Lower lobe of right lung (tissue), 2 donors: ENCODE measurements around the gene CD8B. TPM values are rescaled to one million over a fixed set of nuclear protein-coding genes. Genes with fewer than 3 reads are reported as not detected.
"Not testable (repeated sequence)": the region's sequence is repeated elsewhere in the genome, so short reads cannot be mapped to it uniquely, and the experiment has no call there.

Experiments
- ATAC-seq, 2 donors: fragments of 200-7000 bp; cut with Tn5 transposase; one replicate each; pipeline ENCODE4 v1.9.1; 2020 to 2022; ENCODE audit warnings: mild to moderate bottlenecking in 2 of 2, moderate library complexity in 2 of 2
- DNase-seq: peaks from one replicate; pipeline ENCODE4 v3.0.0-alpha.2; 2020
- H3K27ac ChIP-seq: fragments of 200-600 bp; one replicate; pipeline ENCODE4 v1.8.0; 2022
- H3K27me3 ChIP-seq: fragments of 200-600 bp; one replicate; pipeline ENCODE4 v1.8.0; 2022; ENCODE audit warnings: low read depth
- H3K36me3 ChIP-seq: fragments of 200-600 bp; one replicate; pipeline ENCODE4 v1.8.0; 2022; ENCODE audit warnings: mild to moderate bottlenecking
- H3K4me1 ChIP-seq: fragments of 200-600 bp; one replicate; pipeline ENCODE4 v1.8.0; 2022
- H3K4me3 ChIP-seq: fragments of 200-600 bp; one replicate; pipeline ENCODE4 v1.8.0; 2022; ENCODE audit warnings: mild to moderate bottlenecking
- H3K9me3 ChIP-seq: fragments of 200-600 bp; one replicate; pipeline ENCODE4 v1.8.0; 2022
- intact Hi-C: fragments of 100-400 bp; cut with DNase I; formaldehyde crosslinking; loops from one replicate; pipeline ENCODE4 v1.11.0; 2022
- long read RNA-seq: library from polyadenylated mRNA; unstranded; transcript quantifications from one replicate; pipeline ENCODE4 v2.0.0, GENCODE V29; 2021
- total RNA-seq: library from RNA; stranded (reverse); fragmentation: NEBNext Ultra II Directional; extraction: Animal tissue kit (Norgen Biotek cat#: 25700); gene quantifications from one replicate; pipeline ENCODE4 v1.2.1, GENCODE V29; 2021
- donor health status: DM: no; HTN: yes; CAD: no; lungs with severe emphysema.

Gene CD8B
- total RNA-seq: 1.5 TPM
- long read RNA-seq, partial matches to known transcripts: 1 of 3 reads
- long read RNA-seq, other reads (novel, unspliced or antisense): 2 of 3 reads

- H3K27me3 ChIP-seq, H3K4me1 ChIP-seq, H3K4me3 ChIP-seq, DNase-seq, intact Hi-C loops, H3K9me3 ChIP-seq, H3K27ac ChIP-seq, H3K36me3 ChIP-seq: not testable (repeated sequence)
- peak in 1 of 2 donors; percentile 11 for ATAC-seq
Observed at GRCh38 chr2:86861628-86862379, at the start of gene CD8B. TSS of gene CD8B (minus strand) at chr2:86861886. CDS start at chr2:86861865, 21 bp downstream.

DNA sequence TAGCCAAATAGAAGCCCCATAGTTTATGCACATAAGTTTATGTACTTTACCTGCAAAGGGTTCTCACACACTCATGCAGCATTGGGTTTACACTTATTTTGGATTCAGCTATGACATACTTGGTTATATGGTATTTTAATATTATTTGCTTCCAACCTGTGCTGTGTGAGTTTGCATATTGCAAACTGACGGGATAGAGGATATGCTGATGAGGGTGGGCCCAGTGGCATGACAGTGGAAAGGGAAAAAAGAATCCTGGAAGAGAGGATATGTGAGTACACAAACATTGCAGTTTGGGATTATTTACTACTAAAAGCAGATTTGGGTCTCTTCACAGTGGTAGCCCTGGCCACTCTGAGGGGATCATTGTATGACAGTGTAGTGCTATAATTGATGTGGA lies 44.2 kb upstream of the CD8B start:
- H3K9me3 ChIP-seq, H3K4me1 ChIP-seq, intact Hi-C loops, DNase-seq, H3K27ac ChIP-seq, H3K27me3 ChIP-seq, H3K36me3 ChIP-seq, ATAC-seq, H3K4me3 ChIP-seq: not testable (repeated sequence)

DNA sequence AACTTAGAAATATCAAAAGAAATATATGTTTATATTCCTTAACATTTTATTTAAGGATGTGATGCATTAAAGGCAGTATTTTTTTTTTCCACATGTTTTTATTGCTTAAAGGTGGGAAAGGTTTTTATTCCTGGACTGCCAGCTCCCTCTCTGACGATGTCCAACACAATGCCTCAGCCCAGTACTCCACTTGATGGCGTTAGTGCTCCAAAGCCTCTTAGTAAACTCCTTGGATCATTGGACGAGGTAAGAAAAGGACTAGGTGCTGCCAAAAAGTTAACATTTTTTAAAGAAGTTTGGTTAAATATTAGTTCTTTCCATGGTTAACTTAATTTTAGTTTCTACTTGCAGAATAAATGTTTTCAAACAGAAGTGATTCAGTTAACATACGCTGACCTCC lies 39.0 kb upstream of the CD8B start:
- H3K4me3 ChIP-seq, H3K36me3 ChIP-seq, H3K27me3 ChIP-seq, H3K27ac ChIP-seq, intact Hi-C loops, H3K4me1 ChIP-seq, H3K9me3 ChIP-seq, DNase-seq: not testable (repeated sequence)
- ATAC-seq: peak in 1 of 2 donors; percentile 50

DNA sequence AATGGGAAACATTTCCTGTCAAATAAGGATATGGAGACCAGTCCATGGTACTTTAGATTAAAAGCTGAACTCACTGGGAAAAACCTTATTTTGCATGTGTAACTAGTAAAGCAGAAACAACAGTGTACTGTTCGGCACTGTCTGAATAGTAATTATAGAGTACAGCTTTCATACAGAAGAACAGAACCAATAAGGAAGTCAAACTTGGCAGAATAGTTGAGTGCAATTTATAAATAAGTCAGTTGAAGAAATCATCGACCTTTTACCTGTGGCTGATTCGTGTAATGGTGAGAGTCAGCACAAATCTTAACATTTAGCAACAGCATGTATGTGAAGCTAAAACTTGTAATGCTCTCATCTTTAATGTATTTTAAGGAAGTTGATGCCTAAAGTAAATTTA lies 24.3 kb upstream of the CD8B start:
- H3K27ac ChIP-seq, intact Hi-C loops, H3K4me3 ChIP-seq, ATAC-seq, H3K27me3 ChIP-seq, H3K9me3 ChIP-seq, H3K36me3 ChIP-seq, H3K4me1 ChIP-seq, DNase-seq: not testable (repeated sequence)

- H3K4me3 ChIP-seq, ATAC-seq, H3K27ac ChIP-seq, H3K36me3 ChIP-seq, intact Hi-C loops, H3K9me3 ChIP-seq, H3K27me3 ChIP-seq, DNase-seq, H3K4me1 ChIP-seq: not testable (repeated sequence)
Observed at GRCh38 chr2:86882865-86883264, 21.2 kb upstream of the CD8B start.

GRCh38 chr2:86882118-86882665 lies 20.5 kb upstream of the CD8B start:
- H3K36me3 ChIP-seq, H3K4me3 ChIP-seq, H3K9me3 ChIP-seq, DNase-seq, H3K4me1 ChIP-seq, H3K27me3 ChIP-seq, intact Hi-C loops, H3K27ac ChIP-seq: not testable (repeated sequence)
- peak; percentile 87 to 96 for ATAC-seq

DNA sequence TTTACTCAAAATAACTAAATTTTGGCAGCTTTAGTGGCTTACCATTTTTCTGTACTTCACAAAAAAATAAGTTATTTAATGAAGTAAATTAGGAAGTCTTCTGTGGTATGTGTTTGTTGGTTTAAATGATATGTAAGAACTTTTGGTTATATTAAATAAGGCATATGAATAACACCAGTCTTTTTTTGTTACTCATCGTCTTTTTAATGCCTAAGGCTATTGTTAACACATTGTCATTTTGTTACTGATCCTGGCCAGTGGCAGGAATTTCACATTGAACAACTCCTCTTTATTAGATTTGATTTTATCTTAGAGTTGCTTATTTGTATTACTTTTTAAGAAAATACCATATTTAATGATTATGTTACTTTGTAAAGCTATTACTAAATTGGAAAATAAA lies 17.3 kb upstream of the CD8B start:
- not testable (repeated sequence) for ATAC-seq, DNase-seq, H3K4me3 ChIP-seq

GRCh38 chr2:86870941-86871340 lies 9.3 kb upstream of the CD8B start:
- H3K4me1 ChIP-seq, DNase-seq, H3K27me3 ChIP-seq, H3K27ac ChIP-seq, H3K36me3 ChIP-seq, intact Hi-C loops, ATAC-seq, H3K9me3 ChIP-seq, H3K4me3 ChIP-seq: not testable (repeated sequence)

More for the DNA sequence above, 17.3 kb upstream of the CD8B start:
- H3K9me3 ChIP-seq, H3K36me3 ChIP-seq, intact Hi-C loops, H3K27ac ChIP-seq, H3K27me3 ChIP-seq, H3K4me1 ChIP-seq: not testable (repeated sequence)

DNA sequence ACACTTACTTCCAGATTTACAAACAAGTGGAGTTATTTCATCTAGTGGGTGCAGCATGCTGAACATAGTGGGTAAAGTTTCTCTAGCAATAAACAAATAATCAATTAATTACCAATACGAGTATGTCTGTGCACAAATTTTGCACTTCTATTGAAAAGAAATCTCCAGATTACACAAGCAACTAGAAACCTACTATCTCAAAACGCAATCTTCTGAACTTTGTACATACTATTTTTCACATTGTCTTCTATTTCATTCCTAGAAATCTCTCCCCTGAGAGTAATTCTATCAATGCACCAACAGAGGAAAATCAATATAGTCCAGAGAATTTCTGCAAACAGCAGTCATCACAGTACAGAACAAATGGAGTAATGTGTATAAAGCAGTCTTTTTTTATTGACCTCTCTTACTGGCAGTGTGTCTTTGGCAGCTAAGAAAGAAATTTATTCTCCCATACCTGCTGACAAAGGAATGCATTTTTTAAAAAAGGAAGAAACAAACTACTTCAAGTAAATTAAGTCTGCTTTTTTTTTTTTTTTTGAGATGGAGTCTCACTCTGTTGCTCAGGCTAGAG lies 7.3 kb upstream of the CD8B start:
- H3K4me3 ChIP-seq, H3K36me3 ChIP-seq, DNase-seq, H3K27ac ChIP-seq, intact Hi-C loops, H3K27me3 ChIP-seq, ATAC-seq, H3K9me3 ChIP-seq, H3K4me1 ChIP-seq: not testable (repeated sequence)

DNA sequence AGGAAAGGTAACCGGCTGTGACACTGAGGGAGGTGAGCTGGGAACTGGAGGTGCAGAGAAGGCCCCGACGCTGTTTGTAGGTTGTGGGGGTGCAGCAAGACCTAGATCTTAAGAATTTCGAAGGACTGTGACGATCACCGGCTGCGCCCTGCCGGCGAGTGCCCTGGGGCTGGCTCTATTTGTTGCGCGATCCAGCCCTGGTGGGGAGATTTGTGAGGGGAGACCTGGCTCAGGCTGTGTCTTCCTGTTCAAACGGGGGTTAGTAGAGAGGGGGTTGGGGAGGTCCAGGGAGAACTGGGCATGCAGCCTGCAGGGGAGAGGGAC lies 656 bp upstream of the CD8B start:
- H3K4me1 ChIP-seq, H3K4me3 ChIP-seq, H3K27me3 ChIP-seq, H3K27ac ChIP-seq, intact Hi-C loops, ATAC-seq, H3K36me3 ChIP-seq, H3K9me3 ChIP-seq, DNase-seq: not testable (repeated sequence)

GRCh38 chr2:86861175-86861574 lies 511 bp downstream of the CD8B start:
- H3K9me3 ChIP-seq, H3K4me1 ChIP-seq, ATAC-seq, H3K4me3 ChIP-seq, H3K27me3 ChIP-seq, intact Hi-C loops, DNase-seq, H3K27ac ChIP-seq, H3K36me3 ChIP-seq: not testable (repeated sequence)

DNA sequence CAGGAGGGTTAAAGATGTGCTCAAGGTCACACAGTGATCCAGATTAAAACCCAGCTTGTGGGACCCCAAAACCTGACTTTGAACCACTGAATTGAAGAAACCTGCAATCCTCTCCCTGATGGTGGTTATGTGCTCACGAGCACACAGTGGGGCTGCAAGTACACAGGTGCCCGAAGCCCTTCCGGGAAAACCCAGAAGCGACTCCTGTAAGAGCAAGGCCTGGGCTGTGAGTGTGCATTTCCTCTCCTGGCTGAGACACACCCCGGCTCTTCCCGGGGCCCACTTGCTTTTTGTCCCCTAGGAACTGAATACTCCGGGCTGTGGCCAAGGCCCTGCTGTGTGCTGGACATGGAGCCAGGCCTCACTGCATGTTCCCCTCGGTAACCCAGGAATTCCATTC lies 1.1 kb downstream of the CD8B start:
- H3K27me3 ChIP-seq, ATAC-seq, H3K4me3 ChIP-seq, H3K4me1 ChIP-seq, H3K36me3 ChIP-seq, H3K27ac ChIP-seq, DNase-seq, intact Hi-C loops, H3K9me3 ChIP-seq: not testable (repeated sequence)

GRCh38 chr2:86857688-86858087 lies 4.0 kb downstream of the CD8B start:
- H3K4me3 ChIP-seq, intact Hi-C loops, H3K9me3 ChIP-seq, DNase-seq, H3K27ac ChIP-seq, H3K4me1 ChIP-seq, H3K36me3 ChIP-seq, H3K27me3 ChIP-seq: not testable (repeated sequence)
- peak; percentile 52 to 63 for ATAC-seq

GRCh38 chr2:86856498-86856897 lies 5.2 kb downstream of the CD8B start:
- DNase-seq, intact Hi-C loops, ATAC-seq, H3K4me3 ChIP-seq, H3K9me3 ChIP-seq, H3K27me3 ChIP-seq, H3K27ac ChIP-seq, H3K4me1 ChIP-seq, H3K36me3 ChIP-seq: not testable (repeated sequence)
